Kidney (tissue), 14 donors: Measurements from ENCODE around the gene LRRK1. TPM values are rescaled to one million over a fixed set of nuclear protein-coding genes. Genes with fewer than 3 reads are reported as not detected.
A peak's percentile ranks its signal among the peaks of the same experiment; 100 is the strongest.

Source experiments
- DNase-seq, 5 donors: peaks; one replicate each; pipeline ENCODE4 v3.0.0-alpha.2; 2013 to 2020
- FAIRE-seq: peaks from 2 replicates; lab custom pipeline; 2012; peaks lifted over from hg19 to GRCh38; lab: Jason Lieb, UNC
- H3K27ac ChIP-seq, 2 donors: one replicate each; pipeline ENCODE4 v1.7.0; 2013; ENCODE audit warnings: low read depth in 2 of 2, low read length in 2 of 2, inconsistent platforms in 1 of 2
- H3K27me3 ChIP-seq: one replicate; pipeline ENCODE4 v1.7.1; 2013; ENCODE audit warnings: low read length, inconsistent platforms; ENCODE audit not compliant: control insufficient read depth, insufficient read depth
- H3K36me3 ChIP-seq, 3 donors: one replicate each; pipeline versions ENCODE4 v1.7.0 to v1.7.1; 2013; ENCODE audit warnings: low read length in 3 of 3, control low read depth in 1 of 3, inconsistent platforms in 1 of 3; ENCODE audit not compliant: insufficient read depth in 3 of 3, control insufficient read depth in 2 of 3
- H3K4me1 ChIP-seq, 3 donors: one replicate each; pipeline versions ENCODE4 v1.7.0 to v1.7.1; 2013; ENCODE audit warnings: low read length in 3 of 3, inconsistent platforms in 1 of 3, low read depth in 1 of 3; ENCODE audit not compliant: control insufficient read depth in 2 of 3, insufficient read depth in 2 of 3
- H3K4me3 ChIP-seq, 3 donors: one replicate each; pipeline versions ENCODE4 v1.7.0 to v1.8.1; 2013; ENCODE audit warnings: low read length in 3 of 3, control low read depth in 1 of 3, inconsistent platforms in 1 of 3
- H3K9ac ChIP-seq, 3 donors: one replicate each; pipeline versions ENCODE4 v1.7.0 to v1.7.1; 2013; ENCODE audit warnings: low read length in 3 of 3, control low read depth in 1 of 3, inconsistent platforms in 1 of 3
- H3K9me3 ChIP-seq, 3 donors: one replicate each; pipeline versions ENCODE4 v1.7.0 to v1.7.1; 2013; ENCODE audit warnings: low read length in 3 of 3, control low read depth in 1 of 3, inconsistent platforms in 1 of 3; ENCODE audit not compliant: control insufficient read depth in 2 of 3, insufficient read depth in 1 of 3
- intact Hi-C: fragments of 100-400 bp; cut with DNase I; formaldehyde crosslinking; loops from one replicate; pipeline ENCODE4 v1.11.1; 2022
- polyA plus RNA-seq: library from polyadenylated mRNA; stranded (reverse); fragments of 350-450 nt; fragmentation: Illumina TruSeq; extraction: RNeasy Lipid Tissue Mini Kit (QIAGEN cat#74804); gene quantifications from one replicate; pipeline ENCODE4 v1.2.3, GENCODE V29; 2014; ENCODE audit warnings: low read depth, low replicate concordance; ENCODE audit not compliant: insufficient read depth
- total RNA-seq: library from RNA; stranded (reverse); fragmentation: NEBNext Ultra II Directional; extraction: Animal tissue kit (Norgen Biotek cat#: 25700); gene quantifications from one replicate; pipeline ENCODE4 v1.2.1, GENCODE V29; 2021
- TF ChIP-seq, protein P1 (sequence below): IDR thresholded peaks from 3 replicates; pipeline ENCODE4 v1.5.1; 2012; ENCODE audit warnings: mild to moderate bottlenecking, moderate library complexity, borderline replicate concordance; ENCODE audit not compliant: insufficient read depth; ENCODE audit errors: extremely low read depth
- donor health status: control.
- donor health status: control.
- donor health status: control.
- donor health status: control.
- donor health status: control.
- donor health status: DM: yes; HTN: yes; CAD: no.
- donor health status: Normal renal cell carcinoma (clear cell type).

LRRK1 gene
- total and polyA plus RNA-seq, 2 donors from 2014 or later, result 1.1 to 24.9 TPM

DNA sequence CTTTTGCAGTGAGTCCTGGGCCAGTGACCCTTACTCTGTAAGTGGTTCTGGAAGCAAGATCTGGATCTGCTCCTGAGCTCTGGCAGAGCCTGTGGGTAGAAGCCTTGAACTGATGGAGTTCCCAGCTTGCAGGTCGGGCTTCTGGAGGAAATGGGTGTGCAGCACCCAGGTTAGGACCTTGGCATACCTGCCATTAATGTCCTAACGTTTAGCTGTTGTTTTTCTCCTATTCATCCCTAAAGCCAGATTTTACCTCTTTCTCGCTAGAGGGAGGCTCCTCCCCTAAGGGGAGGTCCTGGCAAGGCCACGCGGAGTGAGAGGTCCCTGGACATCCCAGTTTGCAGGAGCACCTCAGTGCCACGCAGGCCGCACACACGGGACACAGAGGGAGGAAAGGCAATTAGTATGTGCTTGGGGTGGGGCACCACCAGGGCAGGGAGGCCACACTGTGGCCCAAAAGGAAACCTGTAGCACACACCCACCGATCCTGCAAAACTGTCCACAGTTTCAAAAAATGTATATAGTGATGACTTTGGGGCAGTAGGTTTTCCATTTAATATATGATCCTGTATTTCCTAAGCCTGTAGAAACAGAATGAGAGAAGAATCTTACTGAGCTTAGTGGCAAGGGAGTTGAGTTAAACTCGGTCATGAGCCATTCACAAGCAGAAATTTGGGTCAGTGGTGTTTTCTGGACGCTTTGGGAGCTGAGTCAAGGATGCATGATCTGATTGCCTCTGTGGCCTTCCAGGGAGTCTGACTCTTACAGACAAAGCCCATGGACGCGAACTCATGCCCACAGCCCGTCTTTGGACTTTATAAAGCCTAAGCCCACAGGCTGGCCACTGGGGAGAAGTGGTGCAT is 148.7 kb downstream of the LRRK1 start:
- Histone ChIP-seq H3K9me3 (no peaks in the 10 kb centered on the region), H3K4me1 (peaks cover 0 to 2% (median 0%) of the 10 kb centered on the region in 3 donors), H3K4me3 (no peak overlapping the region), H3K27ac (no peak overlapping the region), H3K27me3 (no peaks in the 10 kb centered on the region), H3K36me3 (no peaks in the 10 kb centered on the region), H3K9ac (no peak overlapping the region)
- FAIRE-seq, result no peak
- TF ChIP-seq, protein P1, sequence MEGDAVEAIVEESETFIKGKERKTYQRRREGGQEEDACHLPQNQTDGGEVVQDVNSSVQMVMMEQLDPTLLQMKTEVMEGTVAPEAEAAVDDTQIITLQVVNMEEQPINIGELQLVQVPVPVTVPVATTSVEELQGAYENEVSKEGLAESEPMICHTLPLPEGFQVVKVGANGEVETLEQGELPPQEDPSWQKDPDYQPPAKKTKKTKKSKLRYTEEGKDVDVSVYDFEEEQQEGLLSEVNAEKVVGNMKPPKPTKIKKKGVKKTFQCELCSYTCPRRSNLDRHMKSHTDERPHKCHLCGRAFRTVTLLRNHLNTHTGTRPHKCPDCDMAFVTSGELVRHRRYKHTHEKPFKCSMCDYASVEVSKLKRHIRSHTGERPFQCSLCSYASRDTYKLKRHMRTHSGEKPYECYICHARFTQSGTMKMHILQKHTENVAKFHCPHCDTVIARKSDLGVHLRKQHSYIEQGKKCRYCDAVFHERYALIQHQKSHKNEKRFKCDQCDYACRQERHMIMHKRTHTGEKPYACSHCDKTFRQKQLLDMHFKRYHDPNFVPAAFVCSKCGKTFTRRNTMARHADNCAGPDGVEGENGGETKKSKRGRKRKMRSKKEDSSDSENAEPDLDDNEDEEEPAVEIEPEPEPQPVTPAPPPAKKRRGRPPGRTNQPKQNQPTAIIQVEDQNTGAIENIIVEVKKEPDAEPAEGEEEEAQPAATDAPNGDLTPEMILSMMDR, result no peak
- intact Hi-C loops, result no loop called here
- peak in 1 of 5 donors; percentile 57 for DNase-seq

DNA sequence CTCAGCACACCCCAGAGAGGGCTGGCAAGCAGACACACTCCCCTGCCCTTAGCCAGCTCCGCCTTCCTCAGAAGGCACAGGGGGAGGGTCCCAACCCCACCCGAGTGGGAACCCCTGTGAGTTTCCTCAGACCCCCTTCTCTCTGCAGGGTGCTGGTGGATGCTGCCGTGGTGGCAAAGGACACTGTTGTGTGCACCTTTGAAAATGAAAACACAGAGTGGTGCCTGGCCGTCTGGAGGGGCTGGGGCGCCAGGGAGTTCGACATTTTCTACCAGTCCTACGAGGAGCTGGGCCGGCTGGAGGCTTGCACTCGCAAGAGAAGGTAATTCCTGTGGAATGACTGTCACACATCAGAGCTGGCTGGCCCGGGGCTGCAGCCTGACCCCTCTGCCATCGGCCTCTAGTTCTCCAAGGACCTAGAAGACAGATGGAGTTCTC is 149.4 kb downstream of the LRRK1 start:
- Histone ChIP-seq H3K4me1 (peaks cover 0 to 2% (median 0%) of the 10 kb centered on the region in 3 donors), H3K4me3 (no peak overlapping the region), H3K9ac (no peak overlapping the region), H3K9me3 (no peaks in the 10 kb centered on the region), H3K36me3 (no peaks in the 10 kb centered on the region), H3K27me3 (no peaks in the 10 kb centered on the region), H3K27ac (no peak overlapping the region)
- intact Hi-C loops, result no loop called here
- TF ChIP-seq, protein P1, result no peak
- peak in 1 of 5 donors; percentile 63 for DNase-seq
- FAIRE-seq, result no peak

DNA sequence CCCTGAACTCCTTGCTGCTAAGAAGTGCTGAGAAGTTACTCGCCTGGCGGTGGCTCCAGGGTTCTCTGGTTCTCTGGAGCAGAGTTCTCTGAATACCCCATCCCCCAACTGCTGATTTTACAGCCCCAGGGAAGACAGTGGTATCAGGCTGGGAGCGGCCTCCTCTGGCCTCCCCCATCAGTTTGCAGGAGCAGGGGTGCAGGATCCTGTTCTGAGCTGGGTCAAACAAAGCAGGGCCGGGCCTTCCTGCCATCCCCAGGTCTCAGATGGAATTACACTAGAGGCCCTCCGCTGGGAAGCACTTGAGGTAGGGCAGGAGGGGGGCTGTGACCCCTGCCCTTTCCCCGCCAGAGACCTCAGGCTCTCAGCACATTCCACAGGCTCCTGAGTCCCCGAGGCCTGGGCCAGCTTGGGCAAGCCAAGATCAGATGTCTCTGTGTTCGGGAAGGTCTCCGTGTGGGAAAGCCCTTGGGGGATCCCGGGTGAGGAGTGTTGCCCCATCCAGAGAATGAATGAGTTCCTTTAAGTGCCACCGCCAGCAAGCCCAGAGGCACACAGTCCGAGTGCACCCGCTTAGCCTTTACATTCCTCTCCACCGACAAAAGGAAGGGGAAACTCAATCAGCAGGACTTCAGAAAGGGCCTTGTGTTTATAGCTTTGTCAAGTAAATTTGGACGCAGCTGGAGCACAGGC is 149.9 kb downstream of the LRRK1 start:
- no peaks in the 10 kb centered on the region for H3K27me3 ChIP-seq
- H3K4me3 ChIP-seq, result no peak overlapping the region
- no peaks in the 10 kb centered on the region for H3K36me3 ChIP-seq
- no peak overlapping the region for H3K9ac ChIP-seq
- intact Hi-C loops, result no loop called here
- peak; percentile 64 to 79 (median 71) for DNase-seq
- no peaks in the 10 kb centered on the region for H3K9me3 ChIP-seq
- TF ChIP-seq, protein P1, result no peak
- no peak overlapping the region for H3K27ac ChIP-seq
- H3K4me1 ChIP-seq, result peaks cover 0 to 2% (median 0%) of the 10 kb centered on the region in 3 donors
- no peak for FAIRE-seq
